OCI-LY3 (cell line): ENCODE measurements around the gene SND1.

Experiments used
- H2AFZ ChIP-seq: fragments of 200-600, 300-600 bp; shearing (Covaris generic); 2 replicates; pipeline ENCODE4 v1.6.0; 2014; ENCODE audit warnings: antibody characterized with exemption, low read depth, low read length
- H3K27ac ChIP-seq: fragments of 200-600, 300-600 bp; sonication (generic); 2 replicates; pipeline ENCODE4 v1.5.1; 2014; ENCODE audit warnings: mild to moderate bottlenecking, low read length, moderate library complexity, mixed read lengths
- H3K27me3 ChIP-seq: fragments of 200-600, 300-600 bp; sonication (generic); 2 replicates; pipeline ENCODE4 v1.6.1; 2014; ENCODE audit warnings: low read depth, low read length, mixed read lengths
- H3K36me3 ChIP-seq: fragments of 200-600, 300-600 bp; sonication (generic); replicated peaks from 2 replicates; pipeline ENCODE3; 2014; ENCODE audit warnings: low read depth, low read length, mixed read lengths
- H3K4me1 ChIP-seq: fragments of 300-600, 200-600 bp; sonication (generic); 2 replicates; pipeline ENCODE4 v1.6.1; 2014; ENCODE audit warnings: low read length, mixed read lengths
- H3K4me2 ChIP-seq: fragments of 200-600, 300-600 bp; sonication (generic); 2 replicates; pipeline ENCODE4 v1.6.1; 2014; ENCODE audit warnings: low read length, mixed read lengths
- H3K4me3 ChIP-seq: fragments of 300-600, 200-600 bp; sonication (generic); 2 replicates; pipeline ENCODE4 v1.5.1; 2014; ENCODE audit warnings: antibody characterized with exemption, mild to moderate bottlenecking, low read length, moderate library complexity
- H3K79me2 ChIP-seq: fragments of 300-600, 200-600 bp; shearing (Covaris generic); 2 replicates; pipeline ENCODE4 v1.6.1; 2014; ENCODE audit warnings: mild to moderate bottlenecking, low read length, mixed read lengths
- H3K9ac ChIP-seq: fragments of 300-600, 200-600 bp; shearing (Covaris generic); 2 replicates; pipeline ENCODE4 v1.6.0; 2014; ENCODE audit warnings: mild to moderate bottlenecking, low read length, moderate library complexity
- H3K9me3 ChIP-seq: fragments of 200-600, 300-600 bp; shearing (Covaris generic); 2 replicates; pipeline ENCODE4 v1.6.1; 2014; ENCODE audit warnings: low read length, mixed read lengths; ENCODE audit not compliant: insufficient read depth
- H4K20me1 ChIP-seq: fragments of 200-600, 300-600 bp; sonication (generic); 2 replicates; pipeline ENCODE4 v1.6.1; 2016; ENCODE audit warnings: low read length, mixed read lengths; ENCODE audit not compliant: insufficient read depth
- CTCF ChIP-seq: fragments of 200-600, 300-600 bp; sonication (generic); IDR thresholded peaks from 2 replicates; pipeline ENCODE4 v1.5.1; 2014; ENCODE audit warnings: antibody characterized with exemption, low read length, low read depth
- EZH2phosphoT487 ChIP-seq: fragments of 200-600 bp; shearing (Covaris generic); IDR thresholded peaks from 2 replicates; pipeline ENCODE4 v1.6.1; 2018; ENCODE audit warnings: antibody characterized with exemption, mixed run types, low read depth

SND1 gene

GRCh38 chr7:128112018-128112780 is 460.2 kb downstream of the SND1 start:
- no peaks in the 10 kb centered on the region for H3K36me3 ChIP-seq
- peaks cover 17% of the 10 kb centered on the region for H3K27me3 ChIP-seq
- TF ChIP-seq CTCF (no peak), EZH2phosphoT487 (no peak)
- H3K4me3 ChIP-seq: no peak overlapping the region
- H3K9me3 ChIP-seq: no peaks in the 10 kb centered on the region
- H3K9ac ChIP-seq: no peak overlapping the region
- H3K27ac ChIP-seq: no peak overlapping the region
- H3K4me1 ChIP-seq: peaks cover 24% of the 10 kb centered on the region
- no peaks in the 10 kb centered on the region for H4K20me1 ChIP-seq
- H2AFZ ChIP-seq: no peak overlapping the region; the same call in 1 of the 2 replicates
- peak overlapping the region; percentile 29 for H3K4me2 ChIP-seq
- no peaks in the 10 kb centered on the region for H3K79me2 ChIP-seq

GRCh38 chr7:128112781-128113221 is 460.8 kb downstream of the SND1 start:
- TF ChIP-seq CTCF: no peak
- no peak for TF ChIP-seq EZH2phosphoT487
- Histone ChIP-seq H3K4me1 (peaks cover 24% of the 10 kb centered on the region), H3K27ac (no peak overlapping the region), H3K9ac (no peak overlapping the region), H3K79me2 (no peaks in the 10 kb centered on the region), H3K4me3 (no peak overlapping the region), H3K36me3 (no peaks in the 10 kb centered on the region), H4K20me1 (no peaks in the 10 kb centered on the region), H3K27me3 (peaks cover 17% of the 10 kb centered on the region), H2AFZ (no peak overlapping the region; the same call in 1 of the 2 replicates), H3K4me2 (peak overlapping the region; percentile 29), H3K9me3 (no peaks in the 10 kb centered on the region)

- no peak for TF ChIP-seq CTCF
- TF ChIP-seq EZH2phosphoT487: no peak
- H3K36me3 ChIP-seq: no peaks in the 10 kb centered on the region
- H3K9ac ChIP-seq: no peak overlapping the region
- no peak overlapping the region for H3K4me3 ChIP-seq
- no peaks in the 10 kb centered on the region for H4K20me1 ChIP-seq
- H3K4me1 ChIP-seq: peaks cover 16% of the 10 kb centered on the region
- H3K27me3 ChIP-seq: peaks cover 17% of the 10 kb centered on the region
- H2AFZ ChIP-seq: no peak overlapping the region
- no peaks in the 10 kb centered on the region for H3K79me2 ChIP-seq
- no peak overlapping the region for H3K27ac ChIP-seq
- no peak overlapping the region for H3K4me2 ChIP-seq
- H3K9me3 ChIP-seq: no peaks in the 10 kb centered on the region
Observed at GRCh38 chr7:128113839-128114238, 461.8 kb downstream of the SND1 start.

- no peak for TF ChIP-seq EZH2phosphoT487
- Histone ChIP-seq H3K36me3 (no peaks in the 10 kb centered on the region), H4K20me1 (no peaks in the 10 kb centered on the region), H3K79me2 (no peaks in the 10 kb centered on the region), H3K9ac (no peak overlapping the region), H3K9me3 (no peaks in the 10 kb centered on the region), H3K4me3 (no peak overlapping the region), H3K4me1 (peaks cover 8% of the 10 kb centered on the region; the same call in 1 of the 2 replicates), H2AFZ (no peak overlapping the region), H3K27ac (no peak overlapping the region), H3K4me2 (no peak overlapping the region), H3K27me3 (peaks cover 17% of the 10 kb centered on the region)
Observed at GRCh38 chr7:128114806-128115205, 462.8 kb downstream of the SND1 start.
